H1 (cell line): Measurements from ENCODE around the gene PXDC1. TPM values are rescaled to one million over a fixed set of nuclear protein-coding genes. Genes with fewer than 3 reads are reported as not detected.

Experiments
- ASH2L ChIP-seq: fragments of 200-600, 300-600 bp; sonication (generic); IDR thresholded peaks from one replicate; pipeline ENCODE4 v1.7.1; 2017; ENCODE audit warnings: low read length
- KDM5A ChIP-seq: fragments of 200-600 bp; IDR thresholded peaks from 2 replicates; pipeline ENCODE4 v1.7.1; 2012; ENCODE audit warnings: mild to moderate bottlenecking, low read length, inconsistent platforms, mixed read lengths
- SAP30 ChIP-seq: fragments of 300-600 bp; sonication (generic); IDR thresholded peaks from 2 replicates; pipeline ENCODE4 v1.7.1; 2012; ENCODE audit warnings: low read length, moderate library complexity, mild to moderate bottlenecking, inconsistent platforms; ENCODE audit not compliant: insufficient read depth, insufficient replicate concordance
- polyA plus RNA-seq, 7 experiments: library from polyadenylated mRNA; depleted of rRNA in 3 of 7; stranded (reverse) in 5 of 7; unstranded in 2 of 7; fragments of >200 nt in 5 of 7; fragments of 200-250 nt in 2 of 7; gene quantifications; 1 replicate in 5 of 7; 2 replicates in 1 of 7; 4 replicates in 1 of 7; pipeline versions ENCODE4 v1.2.1 to v1.2.3, GENCODE V29; 2011 to 2013; ENCODE audit warnings: missing spikeins in 2 of 7, mixed read lengths in 2 of 7
- total RNA-seq: library from RNA; stranded (reverse); fragmentation: NEBNext Ultra II Directional; extraction: Animal tissue kit (Norgen Biotek cat#: 25700); gene quantifications from 2 replicates; pipeline ENCODE4 v1.2.1, GENCODE V29; 2021

Gene PXDC1
- total and polyA plus RNA-seq, 2 of the 8 experiments (the other 6 are each of a cell fraction or from before 2014, with no cell fraction given), result 1.7 to 2.0 TPM

DNA sequence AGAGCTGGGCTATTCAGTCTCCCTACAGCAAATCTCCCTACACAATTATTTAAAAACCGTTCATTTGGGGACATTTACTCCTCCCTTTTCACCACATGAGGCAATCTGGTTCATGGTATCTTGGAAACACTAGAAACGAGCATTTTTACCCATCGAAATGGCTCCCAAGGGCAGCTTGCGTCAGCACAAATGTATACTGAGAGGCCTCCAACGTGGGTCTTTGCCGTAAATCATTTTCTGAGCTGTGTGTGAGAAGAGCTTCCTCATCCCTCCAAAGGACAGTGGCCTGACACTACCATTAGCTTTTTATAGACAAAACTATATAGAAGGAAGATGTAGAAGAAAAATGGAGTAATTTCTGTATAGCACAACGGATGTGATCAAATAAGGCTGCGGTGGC lies 30.0 kb upstream of the PXDC1 start (continued):
- TF ChIP-seq SAP30, result no peak
- TF ChIP-seq KDM5A, result no peak
- TF ChIP-seq ASH2L, result no peak
